Brain microvascular endothelial cell (primary cell): ENCODE data around the gene KIAA0753.

Experiments used
- DNase-seq: peaks from one replicate; pipeline ENCODE4 v3.0.0-alpha.2; 2020
- H3K27ac ChIP-seq: fragments of 250-450 bp; sonication (Bioruptor Pico); 2 replicates; pipeline ENCODE4 v1.5.1; 2020; ENCODE audit warnings: mild to moderate bottlenecking, moderate library complexity
- H3K27me3 ChIP-seq: fragments of 250-450 bp; sonication (Bioruptor Pico); replicated peaks from 2 replicates; pipeline ENCODE4 v1.5.1; 2020; ENCODE audit warnings: mild to moderate bottlenecking
- H3K36me3 ChIP-seq: fragments of 250-450 bp; sonication (Bioruptor Pico); replicated peaks from 2 replicates; pipeline ENCODE4 v1.5.1; 2020; ENCODE audit warnings: mild to moderate bottlenecking
- H3K4me3 ChIP-seq: 2 replicates; pipeline ENCODE4 v1.5.1; 2011; ENCODE audit warnings: low read depth, mild to moderate bottlenecking, control low read depth, low read length, moderate library complexity
- CTCF ChIP-seq: IDR thresholded peaks from 2 replicates; pipeline ENCODE4 v1.5.1; 2011; ENCODE audit warnings: low read depth, mild to moderate bottlenecking, moderate library complexity, low read length, control low read depth, inconsistent platforms; ENCODE audit errors: missing control alignments
- in situ Hi-C: cut with HindIII; loops from 2 replicates; pipeline ENCODE4 v1.10.0; 2017; ENCODE audit warnings: low sequenced_read_pairs, low pct_ligation_motif_present

The KIAA0753 gene

GRCh38 chr17:6571452-6571781 is 69.1 kb downstream of the KIAA0753 start:
- Histone ChIP-seq H3K27me3 (no peaks in the 10 kb centered on the region), H3K36me3 (no peaks in the 10 kb centered on the region), H3K4me3 (no peak overlapping the region), H3K27ac (no peak overlapping the region)
- TF ChIP-seq CTCF: no peak
- no peak for DNase-seq
- in situ Hi-C loops: no loop called here

- in situ Hi-C loops: no loop called here
- Histone ChIP-seq H3K27ac (no peak overlapping the region), H3K27me3 (no peaks in the 10 kb centered on the region), H3K4me3 (no peak overlapping the region), H3K36me3 (no peaks in the 10 kb centered on the region)
- TF ChIP-seq CTCF: no peak
- DNase-seq: no peak
These were observed 69.6 kb downstream of the KIAA0753 start for GRCh38 chr17:6570731-6571451.

GRCh38 chr17:6569370-6570285 is 70.9 kb downstream of the KIAA0753 start:
- no peak for TF ChIP-seq CTCF
- no peaks in the 10 kb centered on the region for H3K36me3 ChIP-seq
- no peak overlapping the region for H3K4me3 ChIP-seq
- in situ Hi-C loops: no loop called here
- H3K27me3 ChIP-seq: no peaks in the 10 kb centered on the region
- no peak overlapping the region for H3K27ac ChIP-seq
- no peak for DNase-seq

- Histone ChIP-seq H3K27ac (no peak overlapping the region), H3K4me3 (no peak overlapping the region), H3K36me3 (no peaks in the 10 kb centered on the region), H3K27me3 (no peaks in the 10 kb centered on the region)
- TF ChIP-seq CTCF: no peak
- in situ Hi-C loops: no loop called here
- no peak for DNase-seq
These were observed 72.2 kb downstream of the KIAA0753 start for GRCh38 chr17:6568184-6568758.

DNA sequence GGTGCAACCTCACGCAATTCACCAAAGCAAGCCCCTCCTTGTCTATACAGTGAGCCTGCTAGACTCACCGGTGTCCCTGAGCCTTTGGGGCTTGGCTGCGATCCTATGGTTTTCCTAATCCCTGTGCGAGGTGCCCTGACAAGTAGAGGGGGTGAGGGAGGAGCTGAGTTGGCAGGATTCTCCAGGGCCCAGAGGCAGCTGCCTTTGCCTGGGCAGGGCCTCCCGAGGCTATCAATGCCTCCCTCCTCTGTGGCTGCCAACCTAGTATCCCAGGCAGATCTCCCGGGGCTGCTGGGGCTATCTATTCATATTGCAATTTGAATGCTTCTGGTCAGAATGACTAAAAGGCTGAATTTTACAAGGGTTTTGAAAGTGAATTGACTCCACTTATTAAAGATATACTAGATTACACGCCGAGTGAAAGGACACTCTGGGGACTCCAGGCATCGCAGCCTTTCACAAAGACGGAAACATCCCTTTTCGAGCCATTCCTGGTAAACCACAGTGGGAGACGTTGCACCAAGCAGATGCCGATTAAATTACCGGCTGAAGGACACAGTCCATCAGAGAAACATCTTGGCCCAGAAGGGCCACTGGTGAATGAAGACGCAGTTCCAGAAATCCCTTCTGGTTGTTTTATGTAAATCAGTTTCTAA is 72.9 kb downstream of the KIAA0753 start:
- Histone ChIP-seq H3K4me3 (no peak overlapping the region), H3K27ac (no peak overlapping the region), H3K36me3 (no peaks in the 10 kb centered on the region), H3K27me3 (no peaks in the 10 kb centered on the region)
- in situ Hi-C loops: no loop called here
- DNase-seq: no peak
- no peak for TF ChIP-seq CTCF
